Measurements from ENCODE around the gene ZSWIM6.

ZSWIM6 gene

DNA sequence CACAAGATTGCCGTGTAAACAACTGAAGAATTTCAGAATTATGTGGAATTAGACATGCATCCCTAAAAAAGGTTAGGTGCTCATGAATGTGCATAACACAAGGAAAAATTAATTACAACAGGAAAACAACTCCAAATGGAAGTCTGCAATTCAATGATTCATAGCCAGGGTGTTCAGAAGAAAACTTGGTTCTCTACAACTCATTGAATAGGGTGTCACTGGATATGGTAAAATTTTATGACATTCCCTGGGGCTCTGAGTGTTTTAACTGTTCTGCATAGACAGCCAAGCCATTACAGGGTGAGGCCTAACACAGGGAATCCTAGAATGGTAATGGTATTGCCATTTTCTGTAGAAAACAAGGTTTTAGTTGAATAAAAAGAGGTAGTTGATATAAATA lies 24.4 kb upstream of the ZSWIM6 start:
- DNase-seq, result no peak

DNA sequence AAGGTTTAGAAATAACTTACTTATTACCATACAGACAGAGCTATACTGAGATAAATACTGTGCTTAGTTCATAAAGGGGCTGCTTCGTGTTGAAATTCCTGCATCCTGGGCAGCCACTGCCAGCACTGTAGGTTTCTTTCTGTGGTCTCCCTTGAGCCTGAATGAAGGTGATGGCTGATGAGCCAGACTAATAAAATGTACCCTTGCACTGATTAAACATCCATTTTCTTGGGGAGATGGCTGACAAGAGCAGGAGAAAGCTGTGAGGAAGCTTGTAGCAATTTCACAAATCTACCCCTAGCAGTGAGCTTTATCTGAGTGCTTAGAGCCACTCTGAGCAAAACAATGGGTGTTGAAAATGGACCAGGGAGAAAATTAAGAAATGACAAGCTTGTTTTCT lies 23.3 kb upstream of the ZSWIM6 start:
- no peak for DNase-seq

DNA sequence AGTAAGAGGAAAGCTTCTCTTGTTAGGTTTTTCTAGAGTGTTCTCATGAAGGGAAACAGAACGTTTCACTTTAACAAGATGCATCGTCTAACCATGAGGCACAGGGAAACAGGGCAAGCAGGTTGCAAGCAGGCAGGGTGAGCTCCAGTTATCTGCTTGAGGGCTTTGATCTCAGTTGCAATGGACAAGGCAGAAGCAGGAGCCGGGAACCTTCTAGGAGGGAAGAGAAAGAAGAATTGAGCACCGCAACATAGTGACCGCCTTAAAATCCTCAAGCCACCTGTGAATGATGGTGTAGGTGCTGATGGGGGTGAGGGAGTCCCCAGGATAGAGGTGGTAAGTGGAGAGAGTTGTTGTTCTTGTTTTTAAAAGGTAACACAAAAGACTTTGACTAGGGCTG lies 22.9 kb upstream of the ZSWIM6 start:
- no peak for DNase-seq

- no peak for DNase-seq
Measured at GRCh38 chr5:61311056-61311610, 20.9 kb upstream of the ZSWIM6 start.

GRCh38 chr5:61311836-61312808 lies 19.9 kb upstream of the ZSWIM6 start:
- DNase-seq, result no peak

DNA sequence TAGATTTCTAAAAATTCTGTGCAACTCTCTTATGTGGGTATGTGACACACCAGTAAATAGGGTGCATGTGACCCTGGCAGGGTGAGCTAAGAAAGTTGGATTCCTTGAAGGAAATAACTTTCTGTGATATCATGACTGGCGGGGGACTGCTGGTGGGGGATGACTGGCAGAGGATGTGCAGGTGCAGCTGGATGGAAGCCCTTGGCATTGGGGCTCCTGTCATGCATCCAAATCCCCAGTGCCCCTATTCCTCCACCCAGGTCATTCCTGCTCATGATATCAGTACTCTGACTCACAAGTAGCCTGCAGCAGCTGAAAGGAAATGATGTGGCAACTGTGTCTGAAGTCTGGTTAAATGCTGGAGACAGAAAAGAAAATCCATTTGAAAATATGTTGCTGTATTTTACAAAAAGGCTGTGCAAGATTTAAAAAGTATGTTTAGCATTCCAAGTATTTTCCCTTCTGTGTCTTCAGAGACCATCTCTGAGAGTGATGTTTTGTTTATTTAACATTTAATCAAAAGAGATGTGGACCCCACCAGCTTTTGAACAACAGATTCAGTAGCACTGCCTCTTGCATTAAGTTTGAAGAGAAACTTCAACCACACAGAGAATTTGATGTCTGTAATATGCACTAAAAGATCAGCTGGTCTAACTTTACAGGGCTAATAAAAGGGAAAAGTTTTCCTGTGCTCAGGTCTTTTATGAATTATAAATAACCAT lies 17.9 kb upstream of the ZSWIM6 start:
- no peak for DNase-seq

GRCh38 chr5:61318376-61318775 lies 13.7 kb upstream of the ZSWIM6 start:
- DNase-seq, result no peak

DNA sequence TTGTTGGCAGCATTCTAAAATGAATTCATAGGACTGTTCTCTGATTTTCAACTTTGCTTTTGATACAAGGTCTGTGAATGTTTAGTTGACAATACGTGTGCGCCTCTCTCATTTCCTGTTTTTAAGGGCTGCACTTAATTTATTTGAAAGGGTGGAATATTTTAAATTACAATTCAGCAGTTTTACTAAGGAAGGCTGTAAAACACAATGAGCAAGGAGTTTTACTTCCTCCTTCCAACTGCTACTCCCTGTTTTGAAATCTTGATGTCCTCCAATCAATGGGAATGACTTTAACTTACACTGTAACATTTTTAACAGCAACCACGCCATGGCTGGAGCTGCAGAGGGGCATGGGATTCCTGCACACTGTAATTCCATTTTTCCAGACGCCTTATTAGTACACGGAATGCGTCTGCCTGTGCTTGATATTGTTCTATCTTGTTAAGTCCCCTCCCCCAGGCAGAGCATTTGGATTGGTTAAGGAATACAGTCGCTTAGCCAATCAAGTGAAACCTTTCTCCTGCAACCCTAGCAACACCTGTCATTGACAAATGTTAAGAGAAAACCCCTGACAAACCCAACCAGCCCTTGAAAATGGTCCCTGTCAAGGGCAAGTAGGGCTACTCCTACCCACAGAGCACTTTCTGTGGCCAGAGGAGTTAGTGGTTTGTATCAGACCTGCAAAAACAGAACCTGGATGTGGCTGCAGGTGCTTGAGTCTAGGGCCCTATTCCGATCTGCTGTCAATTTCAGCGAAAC lies 12.5 kb upstream of the ZSWIM6 start:
- DNase-seq, result peak; percentile 37 to 42

- DNase-seq, result no peak
Measured at GRCh38 chr5:61320860-61321259, 11.2 kb upstream of the ZSWIM6 start.

GRCh38 chr5:61321669-61322068 lies 10.4 kb upstream of the ZSWIM6 start:
- DNase-seq, result no peak

- DNase-seq, result no peak
Measured at GRCh38 chr5:61322738-61323725, 9.0 kb upstream of the ZSWIM6 start.

DNA sequence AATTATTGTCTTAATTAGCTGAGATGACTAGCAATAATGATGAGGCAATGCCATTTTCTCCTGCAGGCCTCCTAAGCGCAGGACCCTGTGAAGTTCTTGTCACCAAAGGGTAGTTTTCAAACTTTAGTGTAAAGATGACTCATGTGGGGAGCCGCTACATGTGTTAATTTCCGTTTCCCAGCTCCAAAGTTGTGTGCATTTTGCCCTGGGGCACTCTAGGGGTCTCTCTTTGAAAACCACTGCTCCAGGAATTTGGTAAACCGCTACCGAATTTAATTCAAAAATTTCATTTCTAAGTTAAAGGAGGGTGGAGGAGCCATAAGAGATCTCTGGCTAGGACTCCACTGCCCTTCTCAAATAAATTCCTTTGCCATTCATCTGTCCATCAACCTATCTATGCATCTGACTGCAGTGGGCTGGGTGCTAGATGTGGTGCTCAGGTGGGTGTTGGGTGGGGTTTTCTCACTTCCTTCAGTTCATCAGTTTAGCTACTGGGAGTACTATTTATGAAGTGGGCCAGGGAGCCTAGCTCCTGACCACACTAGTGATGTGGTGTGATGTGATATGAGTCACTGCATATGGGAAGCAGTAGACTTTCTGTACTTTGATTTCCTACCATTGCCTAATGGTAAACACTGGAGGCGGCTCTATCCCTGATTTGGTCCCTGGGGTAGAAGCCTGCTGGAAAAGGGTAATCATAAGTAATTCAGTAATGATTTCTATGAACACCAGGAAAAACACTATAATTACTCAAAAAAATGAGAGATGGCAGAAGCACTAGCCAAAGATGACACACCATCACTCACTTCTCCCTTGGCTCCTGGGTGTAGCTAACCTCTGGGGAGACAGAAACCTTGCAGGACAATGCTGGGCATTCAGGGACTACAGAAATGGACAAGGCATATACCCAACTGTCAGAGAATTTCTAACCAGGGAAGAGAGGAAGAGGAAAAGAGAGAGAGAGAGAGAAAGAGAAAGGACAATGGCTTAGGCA lies 4.0 kb upstream of the ZSWIM6 start:
- peak; percentile 18 to 29 for DNase-seq

- DNase-seq, result no peak
Measured at GRCh38 chr5:61328791-61329549, 3.1 kb upstream of the ZSWIM6 start.

- peak in 1 of 2 donors; percentile 33 for DNase-seq
Measured at GRCh38 chr5:61329550-61330128, 2.4 kb upstream of the ZSWIM6 start.

DNA sequence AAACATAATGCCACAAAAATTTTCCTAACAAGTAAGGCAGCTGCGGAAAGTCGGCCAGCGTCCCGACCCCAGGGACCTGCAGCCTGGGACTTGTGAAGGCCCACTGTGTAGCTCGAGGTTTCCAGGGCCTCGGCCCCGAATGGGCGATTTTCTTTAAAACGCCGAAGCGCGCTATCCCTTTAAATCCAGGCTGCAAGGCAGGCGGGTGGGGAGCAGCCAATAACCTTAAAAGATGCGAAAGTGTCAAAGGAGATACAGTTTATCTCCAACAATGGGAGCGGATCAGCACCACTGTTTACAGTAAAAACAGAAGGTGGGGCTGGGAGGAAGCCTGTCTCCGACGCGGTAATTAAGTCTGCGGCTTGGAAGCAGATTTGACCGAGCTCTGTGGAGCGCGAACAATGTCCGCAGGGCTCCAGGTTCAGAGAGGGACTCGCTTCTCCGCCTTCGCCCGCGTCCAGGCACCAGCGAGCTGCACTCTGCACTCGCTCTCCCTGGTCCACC lies 1.7 kb upstream of the ZSWIM6 start:
- DNase-seq, result peak in 1 of 2 donors; percentile 30

- DNase-seq, result peak; percentile 78 to 82
Measured at GRCh38 chr5:61330845-61331406, 1.1 kb upstream of the ZSWIM6 start.

GRCh38 chr5:61332358-61332749 lies 296 bp downstream of the ZSWIM6 start:
- DNase-seq, result peak; percentile 29 to 38

- DNase-seq, result peak; percentile 29 to 54
Measured at GRCh38 chr5:61332851-61333320, 828 bp downstream of the ZSWIM6 start.

Measured in CD4-positive, alpha-beta T cell treated with Interleukin-1 beta for 1 hour (primary cell).